HG03521 (cell line): ENCODE measurements around the gene VAMP5.
"Not testable (repeated sequence)": the region's sequence is repeated elsewhere in the genome, so short reads cannot be mapped to it uniquely, and the experiment has no call there.

Experiments used
- ATAC-seq: cut with Tn5 transposase; IDR thresholded peaks from one replicate; pipeline ENCODE4 v1.9.1; 2021; ENCODE audit warnings: mild to moderate bottlenecking, moderate library complexity; ENCODE audit not compliant: unreplicated experiment

Gene VAMP5, protein sequence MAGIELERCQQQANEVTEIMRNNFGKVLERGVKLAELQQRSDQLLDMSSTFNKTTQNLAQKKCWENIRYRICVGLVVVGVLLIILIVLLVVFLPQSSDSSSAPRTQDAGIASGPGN

DNA sequence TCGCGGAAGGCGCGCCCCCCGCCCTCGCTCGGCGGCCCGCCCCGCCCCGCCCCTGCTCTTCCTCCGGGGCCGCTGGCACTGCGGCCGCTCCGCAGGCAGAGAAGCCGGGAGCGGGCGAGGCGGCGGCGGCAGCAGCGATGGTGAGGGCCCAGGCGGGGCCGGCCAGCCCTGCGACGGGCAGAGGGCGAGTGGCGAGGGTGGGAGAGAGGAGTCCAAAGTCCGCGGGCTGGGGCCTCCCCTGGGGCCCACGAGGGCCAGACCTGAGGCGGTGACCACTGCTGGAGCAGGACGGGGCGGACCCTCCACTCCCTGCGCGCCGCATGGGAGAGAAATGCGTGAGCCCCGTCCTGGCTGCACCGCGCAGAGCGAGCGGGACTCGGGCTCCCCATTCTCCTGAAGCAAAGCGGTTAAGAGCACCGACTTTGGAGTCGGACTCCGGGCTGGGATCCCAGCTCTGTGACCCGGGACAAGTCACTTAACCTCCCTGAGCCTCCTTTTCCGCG lies at the start of gene VAMP5:
Gene VAMP5, plus strand, starts transcription at position 78 of the 503 bp plus-strand sequence. Its CDS starts 60 bp downstream, at position 138.
- no peak for ATAC-seq

DNA sequence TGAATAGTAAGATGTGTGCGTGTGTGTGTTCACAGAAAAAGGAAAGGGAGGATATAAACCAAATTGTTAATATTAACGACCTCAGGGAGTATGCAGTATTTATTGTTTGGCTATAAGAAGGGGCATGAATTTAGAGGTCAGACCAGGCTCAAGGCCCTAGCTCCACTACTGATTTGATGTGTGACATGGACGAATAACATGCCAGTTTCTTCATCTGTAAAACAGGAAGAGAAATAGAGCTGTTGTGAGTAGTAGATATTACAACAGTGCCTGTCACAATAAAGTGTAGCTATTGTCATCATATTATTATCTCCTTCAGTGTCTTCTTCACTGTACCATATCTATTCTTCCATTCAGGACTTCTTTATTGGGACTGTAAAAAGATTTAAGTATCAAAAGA lies 49.4 kb upstream of the VAMP5 start:
- no peak for ATAC-seq

DNA sequence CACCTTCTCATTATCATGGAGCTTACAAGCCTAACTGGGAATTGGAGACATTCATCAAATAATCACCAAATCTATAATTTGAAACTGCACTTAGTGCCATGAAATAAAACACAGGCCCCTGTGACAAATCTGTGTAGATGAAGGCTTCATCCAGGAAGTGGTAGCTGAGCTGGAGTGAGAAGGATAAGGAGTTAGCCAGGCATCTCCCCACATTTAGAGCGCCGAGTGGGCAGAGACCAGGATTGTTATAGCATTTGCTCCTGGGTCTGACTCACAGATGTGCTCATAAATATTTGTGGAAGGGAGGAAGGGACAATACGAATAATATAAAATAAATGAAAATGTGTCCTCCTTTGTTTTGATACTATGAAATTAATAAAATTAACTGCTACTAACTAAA lies 47.8 kb upstream of the VAMP5 start:
- ATAC-seq, result no peak

DNA sequence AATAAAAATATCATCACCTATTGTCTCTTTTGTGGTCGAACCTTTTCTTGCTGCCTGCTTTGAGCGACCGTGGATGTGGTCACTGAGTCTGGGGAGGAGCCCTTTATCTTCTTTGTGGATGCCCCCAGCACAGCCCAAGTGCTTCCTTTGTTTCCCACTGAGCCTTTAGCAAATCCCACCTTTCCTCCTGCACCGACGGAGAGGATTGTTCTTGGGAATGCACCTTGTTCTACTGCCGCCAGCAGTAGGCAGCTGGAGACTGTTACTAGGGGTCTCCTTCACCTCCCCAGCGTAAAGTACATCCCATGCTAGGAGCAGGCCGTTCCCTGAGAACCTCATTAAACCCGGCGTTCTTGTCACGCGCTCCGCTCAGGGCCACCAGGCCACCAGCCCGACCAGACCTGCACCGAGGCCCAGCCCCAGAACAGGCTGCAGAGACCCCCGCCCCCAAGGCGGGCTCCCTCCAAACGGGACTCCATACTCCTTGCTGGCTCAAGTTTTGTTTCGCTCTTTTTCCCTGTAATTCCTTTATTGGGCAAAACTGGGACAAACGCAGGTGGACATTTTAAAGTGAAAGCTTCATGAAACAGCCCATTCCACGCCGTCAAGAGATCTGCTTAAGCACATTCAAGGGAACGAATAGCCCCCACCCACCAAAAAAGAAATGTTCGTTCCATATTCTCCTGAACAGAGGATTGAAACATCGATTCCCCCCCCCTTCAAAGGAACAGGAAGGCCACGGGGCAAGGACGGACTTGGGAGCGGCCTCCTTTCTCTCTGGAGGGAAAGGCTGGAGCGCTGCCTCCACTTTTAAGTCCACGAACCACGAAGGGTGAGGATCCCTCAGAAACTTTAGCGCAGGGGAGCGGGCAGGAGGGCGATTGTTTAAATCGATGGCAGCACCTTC lies 46.4 kb upstream of the VAMP5 start:
- no peak for ATAC-seq

DNA sequence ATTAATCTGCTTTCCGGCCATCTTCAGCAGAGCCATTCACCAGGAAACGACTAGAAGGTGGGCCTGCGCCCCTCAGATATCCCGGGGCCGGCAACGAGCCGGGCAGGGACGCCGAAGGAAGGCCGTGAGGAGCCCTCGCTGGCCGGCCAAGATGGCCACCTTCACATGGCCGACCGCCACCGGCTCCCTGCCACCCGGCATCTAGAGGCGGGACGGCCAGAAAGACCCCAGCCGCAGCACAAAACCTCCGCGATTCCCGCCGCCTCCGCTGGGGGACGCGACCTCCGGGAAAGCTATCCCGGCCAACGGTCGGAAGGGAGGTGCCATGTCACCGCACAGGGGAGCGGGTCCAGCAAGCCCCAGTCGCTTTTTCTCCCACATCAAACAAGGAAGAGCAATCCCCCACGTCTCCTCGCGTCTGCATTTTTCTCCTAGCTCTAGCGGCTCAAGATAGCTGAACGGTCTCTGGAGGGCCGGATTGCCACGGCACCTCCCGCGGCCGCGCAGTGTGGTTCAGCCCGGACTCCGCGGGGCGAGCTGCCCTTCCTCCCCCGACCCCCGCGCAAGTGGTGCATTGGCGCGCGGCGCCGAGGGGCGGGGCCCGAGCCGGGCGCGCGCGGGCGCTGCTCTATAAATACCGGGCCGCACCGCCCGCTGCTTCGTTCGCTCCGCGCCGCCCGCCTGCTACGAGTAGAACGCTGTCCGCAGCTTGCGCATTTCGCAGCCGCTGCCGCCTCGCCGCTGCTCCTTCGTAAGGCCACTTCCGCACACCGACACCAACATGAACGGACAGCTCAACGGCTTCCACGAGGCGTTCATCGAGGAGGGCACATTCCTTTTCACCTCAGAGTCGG lies 45.5 kb upstream of the VAMP5 start, which contains the start of gene MAT2A:
Gene MAT2A, plus strand, starts transcription at position 662 of the 854 bp plus-strand sequence. Its CDS starts 120 bp downstream, at position 782.
- peak; percentile 65 for ATAC-seq

DNA sequence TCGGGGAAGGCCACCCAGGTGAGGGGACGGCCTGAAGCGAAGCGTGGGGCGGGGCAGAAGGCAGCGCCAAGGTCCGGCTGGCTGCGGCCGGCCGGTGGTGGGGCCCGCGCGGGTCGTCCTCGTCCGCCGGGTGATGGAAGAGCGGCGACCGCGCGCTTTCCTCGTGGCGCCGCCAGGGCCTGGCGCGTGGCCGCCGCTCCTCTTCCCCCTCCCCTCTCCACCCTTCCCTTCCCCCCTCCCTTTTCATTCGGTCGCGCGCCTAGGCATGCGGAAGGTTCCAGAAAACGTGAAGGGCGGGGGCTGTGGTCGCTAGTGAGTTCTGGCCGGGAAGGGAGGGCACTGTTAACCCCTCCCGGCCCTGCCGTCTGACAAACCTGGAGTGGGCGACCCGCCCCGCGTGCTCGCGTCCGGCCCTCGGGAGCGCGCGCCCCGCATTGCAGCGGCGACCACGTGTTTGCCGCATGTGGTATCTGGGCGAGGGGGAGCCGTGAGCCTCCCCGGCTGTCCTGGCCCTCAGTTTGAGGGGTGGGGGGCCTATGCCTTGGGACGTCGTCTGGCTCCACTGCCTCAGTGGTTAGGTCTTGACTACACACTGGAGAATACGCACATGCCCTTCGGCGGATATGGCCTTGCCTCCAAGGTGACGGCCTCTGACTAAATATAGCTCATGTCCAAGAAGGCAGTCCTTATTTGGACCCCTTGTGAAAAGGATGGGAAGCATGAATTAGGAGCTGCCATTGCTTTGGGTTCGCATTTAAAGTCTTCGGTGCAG lies 44.7 kb upstream of the VAMP5 start:
- ATAC-seq, result peak; percentile 35

DNA sequence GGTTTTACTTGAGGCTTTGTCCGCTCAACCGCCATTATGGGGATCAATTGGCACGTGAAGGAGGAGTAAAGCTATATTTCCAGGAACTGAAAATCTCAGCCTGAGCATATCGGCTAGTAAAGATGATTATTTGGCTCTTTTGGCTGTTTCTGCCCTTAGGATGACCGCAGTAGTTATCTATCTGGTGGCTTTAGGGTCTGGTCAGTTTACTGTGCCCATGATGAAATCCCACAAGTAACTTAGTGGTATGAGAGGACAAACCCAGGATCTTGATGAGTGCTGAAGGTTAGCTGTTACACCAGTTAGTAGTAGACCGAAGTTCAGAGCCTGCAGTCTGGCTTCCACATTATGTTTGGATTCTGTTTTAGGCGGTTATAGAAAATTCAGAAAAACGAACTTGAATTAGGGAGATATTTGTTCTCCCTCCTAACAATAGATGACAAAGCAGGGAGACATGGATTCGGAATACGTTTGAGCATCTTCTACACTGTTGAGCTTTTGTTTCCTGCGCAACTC lies 44.0 kb upstream of the VAMP5 start:
- no peak for ATAC-seq

DNA sequence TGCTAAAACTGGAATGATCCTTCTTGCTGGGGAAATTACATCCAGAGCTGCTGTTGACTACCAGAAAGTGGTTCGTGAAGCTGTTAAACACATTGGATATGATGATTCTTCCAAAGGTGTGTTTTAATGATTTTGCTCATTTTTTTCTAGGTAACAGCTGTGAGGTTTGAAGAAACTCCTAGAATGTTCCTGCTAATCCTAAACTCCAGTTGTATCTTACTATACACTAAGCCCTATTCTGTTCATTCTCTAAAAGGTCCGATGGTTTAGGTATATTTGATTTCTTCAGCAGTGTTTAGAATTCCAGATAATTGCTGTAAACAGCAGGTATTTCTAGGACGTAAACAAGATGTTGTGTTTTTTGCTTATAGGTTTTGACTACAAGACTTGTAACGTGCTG lies 43.0 kb upstream of the VAMP5 start:
- no peak for ATAC-seq

DNA sequence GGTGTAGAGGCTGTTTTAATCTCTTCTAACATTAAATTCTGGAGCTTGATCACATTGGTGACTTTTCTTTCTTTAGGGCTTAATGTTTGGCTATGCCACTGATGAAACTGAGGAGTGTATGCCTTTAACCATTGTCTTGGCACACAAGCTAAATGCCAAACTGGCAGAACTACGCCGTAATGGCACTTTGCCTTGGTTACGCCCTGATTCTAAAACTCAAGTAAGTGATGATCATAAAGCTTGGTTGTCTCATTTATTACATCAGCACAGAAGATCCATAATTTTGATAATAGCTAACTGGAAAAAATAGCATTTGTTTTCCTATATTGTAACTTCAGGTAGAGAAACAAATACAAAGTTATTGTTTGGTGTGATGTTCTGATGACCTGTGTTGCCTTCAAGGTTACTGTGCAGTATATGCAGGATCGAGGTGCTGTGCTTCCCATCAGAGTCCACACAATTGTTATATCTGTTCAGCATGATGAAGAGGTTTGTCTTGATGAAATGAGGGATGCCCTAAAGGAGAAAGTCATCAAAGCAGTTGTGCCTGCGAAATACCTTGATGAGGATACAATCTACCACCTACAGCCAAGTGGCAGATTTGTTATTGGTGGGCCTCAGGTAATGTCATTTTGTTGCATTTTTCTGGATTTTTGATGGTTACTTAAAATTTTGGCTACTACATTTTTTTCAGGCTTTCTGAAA lies 42.3 kb upstream of the VAMP5 start:
- ATAC-seq, result no peak

DNA sequence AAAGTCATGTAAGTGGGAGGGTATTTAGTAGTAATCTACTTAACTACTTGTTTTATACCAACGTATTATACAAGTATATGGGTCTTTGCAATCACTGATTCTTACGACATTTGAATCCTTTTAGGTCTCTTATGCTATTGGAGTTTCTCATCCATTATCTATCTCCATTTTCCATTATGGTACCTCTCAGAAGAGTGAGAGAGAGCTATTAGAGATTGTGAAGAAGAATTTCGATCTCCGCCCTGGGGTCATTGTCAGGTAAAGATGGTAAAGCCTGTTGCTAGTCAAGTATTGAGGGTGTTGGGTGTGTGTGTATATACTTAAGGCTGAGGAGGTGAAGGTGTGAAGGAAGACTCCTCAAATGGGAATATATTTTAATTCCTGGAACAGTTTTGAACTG lies 41.5 kb upstream of the VAMP5 start:
- ATAC-seq, result no peak

DNA sequence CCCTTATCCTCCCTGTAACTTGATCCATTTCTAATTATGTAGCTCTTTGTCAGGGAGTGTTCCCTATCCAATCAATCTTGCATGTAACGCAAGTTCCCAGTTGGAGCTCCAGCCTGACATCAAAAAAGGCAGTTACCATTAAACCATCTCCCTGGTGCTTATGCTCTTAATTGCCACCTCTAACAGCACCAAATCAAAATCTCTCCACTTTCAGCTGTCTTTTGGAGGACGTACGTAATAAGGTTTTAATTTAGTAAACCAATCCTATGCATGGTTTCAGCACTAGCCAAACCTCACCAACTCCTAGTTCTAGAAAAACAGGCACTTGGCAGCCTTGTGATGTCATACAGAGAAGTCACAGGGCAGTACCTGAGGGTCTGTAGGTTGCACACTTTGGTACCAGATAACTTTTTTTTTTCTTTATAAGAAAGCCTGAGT lies 40.0 kb upstream of the VAMP5 start:
- not testable (repeated sequence) for ATAC-seq

DNA sequence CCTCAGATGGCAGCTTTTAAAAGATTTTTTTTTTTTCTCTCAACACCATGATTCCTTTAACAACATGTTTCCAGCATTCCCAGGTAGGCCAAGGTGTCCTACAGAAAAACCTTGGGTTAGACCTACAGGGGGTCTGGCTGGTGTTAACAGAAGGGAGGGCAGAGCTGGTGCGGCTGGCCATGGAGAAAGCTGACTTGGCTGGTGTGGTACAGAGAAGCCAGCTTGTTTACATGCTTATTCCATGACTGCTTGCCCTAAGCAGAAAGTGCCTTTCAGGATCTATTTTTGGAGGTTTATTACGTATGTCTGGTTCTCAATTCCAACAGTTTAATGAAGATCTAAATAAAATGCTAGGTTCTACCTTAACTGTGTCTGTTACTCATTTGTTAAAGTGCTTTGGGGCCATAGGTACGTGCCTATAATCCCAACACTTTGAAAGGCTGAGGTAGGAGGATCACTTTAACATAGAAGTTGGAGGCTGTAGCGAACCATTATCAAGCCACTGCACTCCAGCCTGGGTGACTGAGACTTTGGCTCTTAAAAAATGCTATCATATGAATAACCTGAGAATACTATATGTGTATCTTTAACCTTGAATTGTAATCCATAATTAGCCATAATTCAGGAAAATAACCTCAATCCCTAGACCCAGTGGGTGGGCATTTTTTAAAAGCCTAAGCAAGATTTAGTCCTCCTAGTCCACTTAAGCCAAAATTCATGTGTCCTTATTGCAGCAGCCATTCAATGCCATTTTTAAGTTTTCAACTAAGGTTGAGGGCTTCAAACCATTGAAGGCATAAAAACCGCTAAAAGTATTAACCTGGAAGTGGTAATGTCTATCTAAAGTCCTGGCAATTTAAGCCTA lies 39.1 kb upstream of the VAMP5 start:
- not testable (repeated sequence) for ATAC-seq

DNA sequence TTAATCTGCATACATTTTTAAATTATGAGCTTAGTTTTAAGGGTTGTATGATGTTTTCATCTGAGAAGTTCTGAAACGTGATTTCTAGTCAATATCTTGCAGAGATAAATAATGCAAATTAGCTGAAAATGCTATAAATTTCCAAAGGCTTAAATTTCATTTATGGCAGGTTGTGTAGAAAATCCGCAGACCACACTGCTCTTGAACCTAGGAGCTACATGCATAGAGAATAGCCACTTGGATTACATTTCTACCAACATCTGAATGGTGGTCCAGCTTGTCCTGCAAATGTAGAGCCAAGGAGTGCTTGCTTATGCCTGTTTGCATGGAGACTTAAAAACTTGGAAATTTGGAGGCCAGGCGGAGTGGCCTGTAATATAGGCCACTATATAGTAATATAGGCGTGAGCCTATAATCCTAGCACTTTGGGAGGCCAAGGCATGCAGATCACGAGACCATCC lies 38.4 kb upstream of the VAMP5 start:
- ATAC-seq, result no peak

DNA sequence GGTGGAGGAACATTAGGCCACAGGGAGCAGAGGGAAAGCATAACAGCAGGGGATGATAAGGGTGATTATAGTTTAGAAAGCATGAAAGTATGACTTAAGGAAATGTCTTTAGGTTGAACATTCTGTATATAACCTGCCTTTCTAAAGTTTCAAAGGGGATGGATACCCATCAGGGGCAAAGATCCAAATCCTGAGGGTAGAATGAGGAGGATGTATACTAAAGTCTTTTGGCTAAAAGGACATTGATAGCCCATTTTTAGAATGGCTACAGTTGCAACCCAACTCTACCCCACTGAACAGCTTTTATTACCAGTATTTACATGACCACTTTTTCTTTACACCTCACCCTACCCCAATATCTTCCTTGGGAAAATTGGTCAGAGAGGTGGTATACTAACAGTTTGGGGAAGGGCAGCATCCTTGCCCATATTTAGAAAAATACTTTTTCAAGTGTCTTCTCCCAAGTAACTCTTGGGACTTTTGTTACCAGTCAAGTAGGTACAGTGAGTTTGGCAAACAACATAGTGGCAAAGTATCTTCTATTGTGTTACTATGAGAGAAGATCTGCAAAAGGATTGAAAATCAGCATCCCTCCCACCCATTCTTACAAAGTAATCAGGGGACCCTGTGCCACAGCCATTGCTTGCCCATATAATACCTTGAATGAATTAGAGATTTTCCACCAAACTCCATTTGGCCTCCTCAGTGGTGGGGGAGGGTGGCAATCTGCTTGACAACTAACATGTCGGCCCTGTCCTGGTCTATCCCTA lies 37.0 kb upstream of the VAMP5 start:
- no peak for ATAC-seq

DNA sequence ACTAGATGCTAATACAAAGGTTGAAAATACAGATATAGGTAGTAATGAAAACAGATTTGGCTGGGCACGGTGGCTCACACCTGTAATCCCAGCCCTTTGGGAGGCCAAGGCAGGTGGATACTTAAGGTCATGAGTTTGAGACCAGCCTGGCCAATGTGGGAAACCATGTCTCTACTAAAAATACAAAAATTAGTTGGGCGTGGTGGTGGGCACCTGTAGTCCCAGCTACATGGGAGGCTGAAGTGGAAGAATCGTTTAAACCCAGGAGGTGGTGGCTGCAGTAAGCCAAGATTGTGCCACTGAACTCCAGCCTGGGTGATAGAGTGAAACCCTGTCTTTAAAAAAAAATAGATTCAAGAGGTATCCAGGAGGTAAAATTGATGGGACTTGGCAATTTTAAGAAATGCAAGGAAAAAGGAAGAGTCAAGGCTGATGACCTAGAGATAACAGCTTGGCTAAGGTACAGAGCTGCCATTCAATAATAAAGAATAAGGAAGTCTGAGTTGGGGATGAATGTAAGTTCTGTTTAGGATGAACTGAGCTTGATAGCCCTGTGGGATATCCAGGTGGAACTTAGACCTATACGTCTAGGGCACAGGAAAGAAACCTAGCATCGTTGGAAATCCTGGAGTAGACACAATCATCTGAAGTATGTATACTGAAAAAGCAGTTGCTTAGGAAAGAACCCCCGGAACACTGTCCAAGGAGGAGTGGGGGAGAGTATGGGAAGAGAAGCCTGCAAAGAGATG lies 36.2 kb upstream of the VAMP5 start:
- no peak for ATAC-seq

DNA sequence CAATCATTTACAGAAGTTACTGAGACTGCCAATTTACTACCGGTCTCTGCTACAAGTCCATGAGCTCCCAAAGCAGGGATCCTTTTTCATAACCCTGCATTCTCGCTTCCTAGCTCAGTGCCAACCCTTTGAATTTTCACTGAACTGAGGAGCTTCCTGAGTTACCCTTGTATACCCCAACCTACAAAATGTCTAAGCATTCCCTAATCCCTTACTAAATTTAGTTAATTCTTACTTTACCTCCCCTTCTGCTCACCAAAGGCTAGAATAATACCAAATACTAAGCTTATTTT lies 35.7 kb upstream of the VAMP5 start:
- ATAC-seq, result no peak

DNA sequence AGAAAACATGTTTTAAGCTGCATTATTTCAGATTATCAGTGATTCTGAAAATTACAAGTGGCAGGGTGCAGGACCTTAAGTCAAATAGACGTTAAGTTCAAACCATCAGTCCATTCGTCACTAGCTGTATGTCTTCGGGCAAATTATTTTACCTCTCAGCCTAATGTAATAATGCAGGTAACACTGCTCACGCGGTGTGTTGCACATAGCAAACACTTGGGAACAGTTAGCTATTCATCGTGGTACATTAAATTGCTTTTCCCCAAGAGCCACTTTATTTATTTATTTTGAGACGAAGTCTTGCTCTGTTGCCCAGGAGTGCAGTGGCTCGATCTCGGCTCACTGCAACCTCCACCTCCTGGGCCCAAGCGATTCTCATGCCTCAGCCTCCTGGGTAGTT lies 35.1 kb upstream of the VAMP5 start:
- no peak for ATAC-seq
